Keratinocyte (primary cell): ENCODE measurements around the gene TBRG4.

Experiments used
- CTCF ChIP-seq, 3 experiments: IDR thresholded peaks in 1 of 3; conservative IDR thresholded peaks in 1 of 3; optimal IDR thresholded peaks in 1 of 3; 2 replicates in 2 of 3; 3 replicates in 1 of 3; pipeline versions ENCODE3 to v1.5.1; 2011; ENCODE audit warnings: low read length in 3 of 3, mild to moderate bottlenecking in 3 of 3, moderate library complexity in 2 of 3, control low read depth in 1 of 3, inconsistent platforms in 1 of 3; ENCODE audit not compliant: insufficient read depth in 2 of 3; ENCODE audit errors: extremely low read depth in 1 of 3
- EZH2 ChIP-seq: IDR thresholded peaks from one replicate; pipeline ENCODE4 v1.6.1; 2012; ENCODE audit warnings: inconsistent platforms, mild to moderate bottlenecking, low read length, moderate library complexity

DNA sequence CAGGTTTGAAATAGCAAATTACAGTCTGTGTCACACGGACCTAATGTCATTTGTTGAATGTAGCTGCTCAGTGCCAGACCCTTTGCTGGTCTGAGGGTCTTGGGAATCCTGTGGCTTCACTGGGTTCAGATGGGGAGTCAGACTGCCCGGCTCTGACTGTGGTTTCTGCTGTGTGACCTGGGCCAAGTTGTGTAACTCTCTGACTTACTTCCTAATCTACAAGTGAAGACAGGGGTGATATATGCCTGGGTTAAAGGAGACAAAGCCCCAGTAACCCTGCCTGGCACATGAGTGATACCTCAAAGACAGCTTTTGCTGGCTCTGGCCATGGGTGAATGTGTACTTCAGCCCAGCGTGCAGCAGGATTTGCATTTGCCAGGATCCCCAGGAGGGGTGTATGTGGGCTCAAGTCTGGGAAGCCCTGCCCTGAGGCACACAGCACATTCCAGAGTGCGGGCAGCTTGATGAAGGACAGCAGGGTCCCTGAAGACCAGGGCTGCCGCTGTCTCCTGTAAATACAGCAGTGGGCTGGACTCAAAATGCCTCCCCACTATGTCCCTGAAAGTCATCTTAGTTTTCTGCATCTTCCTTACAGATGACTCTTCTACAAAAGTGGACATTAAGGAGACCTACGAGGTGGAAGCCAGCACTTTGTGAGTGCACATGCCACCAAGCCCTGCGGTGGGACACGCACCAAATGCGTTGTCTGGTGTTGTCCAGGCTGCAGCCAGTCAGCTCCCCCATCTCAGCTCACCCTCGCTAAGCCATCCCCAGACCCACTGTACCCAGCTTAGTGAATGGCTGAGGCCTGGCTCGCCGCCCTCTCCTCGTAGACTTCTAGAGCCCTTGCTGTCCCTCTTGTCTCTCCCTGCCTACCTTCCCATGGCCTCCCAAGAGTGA is 39.1 kb downstream of the TBRG4 start:
- TF ChIP-seq CTCF (optimal IDR thresholded peaks at IDR 0.05 in 1 of 3, IDR thresholded peaks at IDR 0.05 in 1 of 3, conservative IDR thresholded peaks at IDR 0.05 in 1 of 3; ENCODE audit: extremely low read depth in 1 of 3, insufficient read depth in 2 of 3, low read length in 3 of 3): no peak
- no peak for TF ChIP-seq EZH2
